Body of pancreas (tissue), 4 donors: ENCODE data around the gene RLBP1. TPM values are rescaled to one million over a fixed set of nuclear protein-coding genes. Genes with fewer than 3 reads are reported as not detected.

Experiments
- ATAC-seq: fragments of 150-250 bp; one replicate; pipeline ENCODE4 v1.9.1; 2016
- DNase-seq, 4 donors: peaks; one replicate each; pipeline ENCODE4 v3.0.0-alpha.2; 2019
- H3K27ac ChIP-seq, 4 donors: fragments of 200-600 bp; sonication (generic); 1 replicate in 3 of 4; 2 replicates in 1 of 4; pipeline versions ENCODE4 v1.5.1 to v1.6.1; 2016 to 2019; ENCODE audit warnings: mild to moderate bottlenecking in 1 of 4, mixed read lengths in 1 of 4, moderate library complexity in 1 of 4
- H3K27me3 ChIP-seq, 2 donors: fragments of 200-600 bp; sonication (generic); one replicate each; pipeline ENCODE4 v1.6.0; 2016; ENCODE audit warnings: mild to moderate bottlenecking in 1 of 2
- H3K36me3 ChIP-seq, 2 donors: fragments of 200-600 bp; sonication (generic); replicated peaks in 1 of 2; 2 replicates each; pipeline ENCODE4 v1.5.1; 2016; ENCODE audit warnings: low read depth in 2 of 2; ENCODE audit not compliant: insufficient read depth in 1 of 2
- H3K4me1 ChIP-seq: fragments of 200-600 bp; sonication (generic); one replicate; pipeline ENCODE4 v1.6.0; 2016
- H3K4me3 ChIP-seq, 2 donors: fragments of 200-600 bp; sonication (generic); 1 replicate in 1 of 2; 2 replicates in 1 of 2; pipeline ENCODE4 v1.5.1; 2016 to 2019
- H3K9me3 ChIP-seq, 3 donors: fragments of 200-600 bp; sonication (generic); 1 replicate in 2 of 3; 2 replicates in 1 of 3; pipeline ENCODE4 v1.5.1; 2016
- CTCF ChIP-seq, 7 experiments: fragments of 450-650 bp in 4 of 7; fragments of 200-600 bp in 3 of 7; sonication (generic) in 3 of 7; IDR thresholded peaks; one replicate each; pipeline ENCODE4 v1.5.1; 2016 to 2019; ENCODE audit warnings: antibody characterized with exemption in 7 of 7
- POLR2A ChIP-seq, 3 donors: fragments of 450-650 bp; IDR thresholded peaks; one replicate each; pipeline ENCODE4 v1.6.1; 2016; ENCODE audit warnings: antibody characterized with exemption in 3 of 3, mild to moderate bottlenecking in 2 of 3
- WGBS, 2 donors: methylation state at CpG; one replicate each; pipeline ENCODE4 v1.1.5; 2017; 5-methylcytosine and 5-hydroxymethylcytosine counted together
- intact Hi-C: fragments of 100-400 bp; cut with DNase I; formaldehyde crosslinking; loops from one replicate; pipeline ENCODE4 v1.15.1; 2023
- total RNA-seq, 2 donors: library from RNA; depleted of rRNA; stranded (reverse); fragments of >200 nt; gene quantifications; one replicate each; pipeline ENCODE4 v1.1.0, GENCODE V29; 2016

Gene RLBP1
- total RNA-seq, 2 donors from 2014 or later: not detected

DNA sequence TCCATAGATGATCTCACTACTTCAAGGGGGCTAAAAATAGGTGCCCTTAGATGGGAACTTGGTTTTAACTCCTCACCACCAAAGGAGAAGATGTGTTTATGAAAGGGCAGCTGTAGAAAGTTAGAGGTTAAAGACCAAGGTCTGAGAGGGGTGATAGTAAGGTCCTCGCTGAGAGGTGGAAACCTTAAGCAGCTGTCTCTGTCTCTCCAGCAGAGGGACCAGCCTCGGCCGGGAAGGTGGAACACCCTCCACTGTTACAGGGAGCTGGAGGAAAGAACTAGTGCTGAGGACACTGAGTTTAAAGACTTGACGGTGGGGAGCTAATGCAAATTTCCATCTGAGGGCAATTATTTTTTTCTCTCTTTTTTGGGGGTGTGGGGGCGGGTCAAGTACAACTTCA lies 8.9 kb upstream of the RLBP1 start:
- no peak for DNase-seq
- intact Hi-C loops: no loop called here

GRCh38 chr15:89227425-89227824 lies 6.0 kb upstream of the RLBP1 start:
- no peak for DNase-seq
- intact Hi-C loops: no loop called here
- Histone ChIP-seq H3K36me3 (no peaks in the 10 kb centered on the region), H3K27me3 (no peaks in the 10 kb centered on the region), H3K27ac (no peak overlapping the region), H3K9me3 (no peaks in the 10 kb centered on the region), H3K4me1 (peaks cover 6% of the 10 kb centered on the region), H3K4me3 (no peak overlapping the region)
- WGBS, 2 donors: 79 to 82% methylated on average over 7 of the region's 7 CpGs
- TF ChIP-seq POLR2A (IDR thresholded peaks at IDR 0.05): no peak
- TF ChIP-seq CTCF (IDR thresholded peaks at IDR 0.05): no peak
- no peak for ATAC-seq

More for the DNA sequence above, 8.9 kb upstream of the RLBP1 start:
- WGBS, 2 donors: 53 to 72% methylated on average over 5 of the region's 5 CpGs
- Histone ChIP-seq H3K27ac (no peak overlapping the region), H3K36me3 (no peaks in the 10 kb centered on the region), H3K4me3 (no peak overlapping the region), H3K9me3 (no peaks in the 10 kb centered on the region), H3K4me1 (peaks cover 6% of the 10 kb centered on the region), H3K27me3 (no peaks in the 10 kb centered on the region)
- ATAC-seq: no peak
- TF ChIP-seq POLR2A (IDR thresholded peaks at IDR 0.05) (no peak), CTCF (IDR thresholded peaks at IDR 0.05) (no peak)

- ATAC-seq: peak; percentile 84
- peak; percentile 39 to 56 (median 48) for DNase-seq
- Histone ChIP-seq H3K27ac (peak overlapping the region in 1 of 4 donors; percentile 11), H3K27me3 (no peaks in the 10 kb centered on the region), H3K9me3 (no peaks in the 10 kb centered on the region), H3K4me1 (peaks cover 6% of the 10 kb centered on the region), H3K4me3 (no peak overlapping the region), H3K36me3 (no peaks in the 10 kb centered on the region)
- intact Hi-C loops: no loop called here
- no peak for TF ChIP-seq POLR2A (IDR thresholded peaks at IDR 0.05)
- no peak for TF ChIP-seq CTCF (IDR thresholded peaks at IDR 0.05)
- 65 to 70% methylated on average over 13 to 14 of the region's 14 CpGs for WGBS, 2 donors
These were observed 5.2 kb upstream of the RLBP1 start for GRCh38 chr15:89226359-89227221.

DNA sequence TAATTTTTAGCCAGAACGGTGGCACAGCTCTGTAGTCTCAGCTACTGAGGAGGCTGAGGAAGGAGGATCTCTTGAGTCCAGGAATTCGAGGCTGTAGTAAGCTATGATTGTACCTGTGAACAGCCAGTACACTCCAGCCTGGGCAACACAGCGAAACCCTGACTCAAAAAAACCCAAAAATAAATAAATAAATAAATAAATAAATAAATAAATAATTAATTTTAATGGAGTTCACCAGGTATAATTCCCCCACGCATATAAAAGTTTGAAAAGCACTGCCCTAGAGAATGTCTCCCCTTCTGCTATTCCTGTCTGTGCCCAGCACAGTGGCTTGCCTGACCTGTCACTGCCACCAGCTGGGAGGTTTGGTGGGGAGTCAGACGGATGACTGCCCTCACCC lies 4.2 kb upstream of the RLBP1 start:
- no peaks in the 10 kb centered on the region for H3K27me3 ChIP-seq
- H3K4me1 ChIP-seq: peaks cover 6% of the 10 kb centered on the region
- ATAC-seq (no peak), DNase-seq (no peak)
- no peaks in the 10 kb centered on the region for H3K9me3 ChIP-seq
- WGBS, 2 donors: 88 to 93% methylated on average over 5 of the region's 5 CpGs
- H3K4me3 ChIP-seq: no peak overlapping the region
- no peak overlapping the region for H3K27ac ChIP-seq
- TF ChIP-seq POLR2A (IDR thresholded peaks at IDR 0.05) (no peak), CTCF (IDR thresholded peaks at IDR 0.05) (no peak)
- intact Hi-C loops: no loop called here
- H3K36me3 ChIP-seq: no peaks in the 10 kb centered on the region

DNA sequence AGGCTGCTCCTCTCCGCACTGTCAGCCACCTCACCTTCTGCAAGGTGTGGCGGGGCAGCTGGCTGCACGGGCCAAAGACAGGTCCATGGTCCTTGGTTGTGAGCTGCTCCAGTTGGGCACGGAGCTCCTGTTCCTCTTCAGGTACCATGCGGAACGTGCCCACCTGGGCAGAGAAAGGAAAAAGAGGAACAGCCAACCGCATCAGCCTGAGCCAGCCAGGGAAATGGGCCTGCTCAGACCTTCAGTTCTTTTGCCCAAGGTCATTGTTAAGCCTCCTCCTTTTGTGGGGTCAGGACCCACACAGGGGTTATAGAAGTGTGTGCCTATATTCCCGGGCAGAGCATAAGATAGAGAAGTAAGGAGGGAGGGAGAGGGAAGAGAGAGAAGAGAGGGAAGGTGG lies 2.8 kb downstream of the RLBP1 start:
- Histone ChIP-seq H3K36me3 (no peaks in the 10 kb centered on the region), H3K4me3 (no peak overlapping the region), H3K4me1 (no peaks in the 10 kb centered on the region), H3K27ac (no peak overlapping the region), H3K27me3 (no peaks in the 10 kb centered on the region), H3K9me3 (no peaks in the 10 kb centered on the region)
- no peak for DNase-seq
- intact Hi-C loops: no loop called here
- TF ChIP-seq POLR2A (IDR thresholded peaks at IDR 0.05) (no peak), CTCF (IDR thresholded peaks at IDR 0.05) (no peak)
- WGBS, 2 donors: 78 to 89% methylated on average over 4 to 8 of the region's 8 CpGs
- ATAC-seq: no peak
